OCI-LY1 (cell line): ENCODE measurements around the gene TMA7B.

Experiments
- EZH2 ChIP-seq: fragments of 200-600 bp; sonication (generic), shearing (Covaris generic); IDR thresholded peaks from 2 replicates; pipeline ENCODE4 v1.8.0; 2017; ENCODE audit warnings: borderline replicate concordance, mixed run types, mild to moderate bottlenecking, antibody characterized with exemption, low read length, moderate library complexity, mixed read lengths
- TF ChIP-seq, protein P1 (sequence below): fragments of 200-600 bp; sonication (generic), shearing (Covaris generic); IDR thresholded peaks from 2 replicates; pipeline ENCODE4 v1.5.1; 2017; ENCODE audit warnings: mild to moderate bottlenecking, antibody characterized with exemption, low read length, moderate library complexity, mixed read lengths

DNA sequence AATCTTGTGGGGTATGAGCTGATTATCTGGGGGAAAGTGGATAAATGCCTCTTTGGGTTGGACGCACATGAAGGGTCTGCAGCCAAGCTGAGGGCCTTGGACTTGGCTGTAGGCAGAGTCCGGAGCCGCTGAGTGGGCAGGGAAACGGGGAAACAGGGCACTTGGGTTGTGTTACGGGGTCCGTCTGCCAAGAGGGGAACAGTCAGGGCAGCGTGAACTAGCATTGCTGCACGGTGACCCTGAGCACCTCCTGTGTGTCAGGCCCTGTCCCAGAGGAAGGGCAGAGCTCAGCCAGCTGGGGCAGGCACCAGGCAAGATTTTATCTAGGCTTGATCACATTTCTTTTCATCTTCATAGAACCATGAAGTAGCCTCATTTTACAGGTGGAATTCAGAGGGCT, 46.4 kb downstream of the TMA7B start:
- TF ChIP-seq, protein P1, sequence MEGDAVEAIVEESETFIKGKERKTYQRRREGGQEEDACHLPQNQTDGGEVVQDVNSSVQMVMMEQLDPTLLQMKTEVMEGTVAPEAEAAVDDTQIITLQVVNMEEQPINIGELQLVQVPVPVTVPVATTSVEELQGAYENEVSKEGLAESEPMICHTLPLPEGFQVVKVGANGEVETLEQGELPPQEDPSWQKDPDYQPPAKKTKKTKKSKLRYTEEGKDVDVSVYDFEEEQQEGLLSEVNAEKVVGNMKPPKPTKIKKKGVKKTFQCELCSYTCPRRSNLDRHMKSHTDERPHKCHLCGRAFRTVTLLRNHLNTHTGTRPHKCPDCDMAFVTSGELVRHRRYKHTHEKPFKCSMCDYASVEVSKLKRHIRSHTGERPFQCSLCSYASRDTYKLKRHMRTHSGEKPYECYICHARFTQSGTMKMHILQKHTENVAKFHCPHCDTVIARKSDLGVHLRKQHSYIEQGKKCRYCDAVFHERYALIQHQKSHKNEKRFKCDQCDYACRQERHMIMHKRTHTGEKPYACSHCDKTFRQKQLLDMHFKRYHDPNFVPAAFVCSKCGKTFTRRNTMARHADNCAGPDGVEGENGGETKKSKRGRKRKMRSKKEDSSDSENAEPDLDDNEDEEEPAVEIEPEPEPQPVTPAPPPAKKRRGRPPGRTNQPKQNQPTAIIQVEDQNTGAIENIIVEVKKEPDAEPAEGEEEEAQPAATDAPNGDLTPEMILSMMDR, result no peak
- TF ChIP-seq EZH2, result no peak
